Thyroid gland (tissue), 4 donors: ENCODE results near the gene RNASE8. TPM values are rescaled to one million over a fixed set of nuclear protein-coding genes. Genes with fewer than 3 reads are reported as not detected.

Experiments
- DNase-seq, 2 donors: peaks; one replicate each; pipeline ENCODE4 v3.0.0-alpha.2; 2019
- H3K27ac ChIP-seq, 3 donors: fragments of 200-600 bp; sonication (generic); 1 replicate in 2 of 3; 2 replicates in 1 of 3; pipeline ENCODE4 v1.5.1; 2016 to 2019; ENCODE audit warnings: mild to moderate bottlenecking in 1 of 3, moderate library complexity in 1 of 3
- H3K27me3 ChIP-seq: fragments of 200-600 bp; sonication (generic); one replicate; pipeline ENCODE4 v1.5.1; 2019
- H3K36me3 ChIP-seq, 2 donors: fragments of 200-600 bp; sonication (generic); one replicate each; pipeline ENCODE4 v1.5.1; 2016 to 2019
- H3K4me1 ChIP-seq, 2 donors: fragments of 200-600 bp; sonication (generic); one replicate each; pipeline ENCODE4 v1.5.1; 2017 to 2019
- H3K4me3 ChIP-seq, 3 donors: fragments of 200-600 bp; sonication (generic); replicated peaks in 1 of 3; 1 replicate in 2 of 3; 2 replicates in 1 of 3; pipeline ENCODE4 v1.5.1; 2016; ENCODE audit warnings: mild to moderate bottlenecking in 1 of 3
- H3K9me3 ChIP-seq: fragments of 200-600 bp; sonication (generic); one replicate; pipeline ENCODE4 v1.5.1; 2017
- POLR2A ChIP-seq, 2 donors: fragments of 450-650 bp; IDR thresholded peaks; one replicate each; pipeline ENCODE4 v1.6.1; 2017; ENCODE audit warnings: antibody characterized with exemption in 2 of 2, mild to moderate bottlenecking in 2 of 2, moderate library complexity in 1 of 2
- WGBS, 2 donors: methylation state at CpG; one replicate each; pipeline ENCODE4 v1.1.5; 2017; 5-methylcytosine and 5-hydroxymethylcytosine counted together
- intact Hi-C: fragments of 100-400 bp; cut with DNase I; formaldehyde crosslinking; loops from one replicate; pipeline ENCODE4 v1.15.1; 2023
- total RNA-seq, 4 donors: library from RNA; depleted of rRNA; stranded (reverse); fragments of >200 nt; gene quantifications; one replicate each; pipeline ENCODE4 v1.2.3, GENCODE V29; 2016
- TF ChIP-seq, protein P1 (sequence below), 6 experiments: fragments of 200-600 bp in 3 of 6; fragments of 450-650 bp in 3 of 6; sonication (generic) in 3 of 6; IDR thresholded peaks; one replicate each; pipeline ENCODE4 v1.5.1; 2016 to 2019; ENCODE audit warnings: antibody characterized with exemption in 6 of 6, mild to moderate bottlenecking in 2 of 6, inconsistent platforms in 1 of 6, moderate library complexity in 1 of 6

Gene RNASE8
- total RNA-seq, 4 donors from 2014 or later: not detected

DNA sequence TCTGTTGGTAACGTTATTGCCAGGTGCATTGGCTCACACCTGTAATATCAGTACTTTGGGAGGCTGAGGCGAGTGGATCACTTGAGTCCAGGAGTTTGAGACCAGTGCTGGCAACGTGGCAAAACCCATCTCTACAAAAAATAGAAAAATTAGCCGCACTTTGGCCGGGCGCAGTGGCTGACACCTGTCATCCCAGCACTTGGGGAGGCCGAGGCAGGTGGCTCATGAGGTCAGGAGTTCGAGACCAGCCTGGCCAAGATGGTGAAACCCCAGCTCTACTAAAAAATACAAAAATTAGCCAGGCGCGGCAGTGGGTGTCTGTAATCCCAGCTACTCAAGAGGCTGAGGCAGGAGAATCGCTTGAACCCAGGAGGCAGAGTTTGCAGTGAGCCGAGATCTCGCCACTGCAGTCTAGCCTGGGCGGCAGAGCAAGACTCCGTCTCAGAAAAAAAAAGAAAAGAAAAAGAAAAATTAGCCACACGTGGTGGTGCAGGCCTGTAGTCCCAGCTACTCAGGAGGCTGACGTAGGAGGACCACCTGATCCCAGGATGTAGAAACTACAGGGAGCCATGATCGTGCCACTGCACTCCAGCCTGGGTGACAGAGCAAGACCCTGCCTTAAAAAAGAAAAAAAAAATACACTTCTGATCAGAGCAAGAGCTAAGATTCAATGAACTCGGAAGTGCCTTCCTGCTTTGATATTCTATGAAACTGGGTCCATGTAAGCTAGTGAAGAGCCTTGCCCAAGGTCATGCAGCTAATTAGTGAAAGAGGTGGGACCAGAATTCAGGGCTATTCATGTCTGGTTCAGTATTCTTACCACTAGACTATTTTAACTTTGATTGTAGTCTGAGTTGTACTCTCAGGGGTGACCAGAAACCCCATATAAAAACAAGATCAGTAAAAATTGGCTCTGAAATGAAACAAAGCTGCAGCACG lies 4.2 kb upstream of the RNASE8 start:
- Histone ChIP-seq H3K27me3 (no peaks in the 10 kb centered on the region), H3K4me3 (no peak overlapping the region), H3K9me3 (no peaks in the 10 kb centered on the region), H3K4me1 (no peaks in the 10 kb centered on the region), H3K36me3 (no peaks in the 10 kb centered on the region), H3K27ac (no peak overlapping the region)
- intact Hi-C loops: no loop called here
- TF ChIP-seq, protein P1, sequence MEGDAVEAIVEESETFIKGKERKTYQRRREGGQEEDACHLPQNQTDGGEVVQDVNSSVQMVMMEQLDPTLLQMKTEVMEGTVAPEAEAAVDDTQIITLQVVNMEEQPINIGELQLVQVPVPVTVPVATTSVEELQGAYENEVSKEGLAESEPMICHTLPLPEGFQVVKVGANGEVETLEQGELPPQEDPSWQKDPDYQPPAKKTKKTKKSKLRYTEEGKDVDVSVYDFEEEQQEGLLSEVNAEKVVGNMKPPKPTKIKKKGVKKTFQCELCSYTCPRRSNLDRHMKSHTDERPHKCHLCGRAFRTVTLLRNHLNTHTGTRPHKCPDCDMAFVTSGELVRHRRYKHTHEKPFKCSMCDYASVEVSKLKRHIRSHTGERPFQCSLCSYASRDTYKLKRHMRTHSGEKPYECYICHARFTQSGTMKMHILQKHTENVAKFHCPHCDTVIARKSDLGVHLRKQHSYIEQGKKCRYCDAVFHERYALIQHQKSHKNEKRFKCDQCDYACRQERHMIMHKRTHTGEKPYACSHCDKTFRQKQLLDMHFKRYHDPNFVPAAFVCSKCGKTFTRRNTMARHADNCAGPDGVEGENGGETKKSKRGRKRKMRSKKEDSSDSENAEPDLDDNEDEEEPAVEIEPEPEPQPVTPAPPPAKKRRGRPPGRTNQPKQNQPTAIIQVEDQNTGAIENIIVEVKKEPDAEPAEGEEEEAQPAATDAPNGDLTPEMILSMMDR (IDR thresholded peaks at IDR 0.05): no peak
- TF ChIP-seq POLR2A (IDR thresholded peaks at IDR 0.05): no peak
- DNase-seq: no peak
- WGBS, 2 donors: 88 to 89% methylated on average over 20 of the region's 20 CpGs

DNA sequence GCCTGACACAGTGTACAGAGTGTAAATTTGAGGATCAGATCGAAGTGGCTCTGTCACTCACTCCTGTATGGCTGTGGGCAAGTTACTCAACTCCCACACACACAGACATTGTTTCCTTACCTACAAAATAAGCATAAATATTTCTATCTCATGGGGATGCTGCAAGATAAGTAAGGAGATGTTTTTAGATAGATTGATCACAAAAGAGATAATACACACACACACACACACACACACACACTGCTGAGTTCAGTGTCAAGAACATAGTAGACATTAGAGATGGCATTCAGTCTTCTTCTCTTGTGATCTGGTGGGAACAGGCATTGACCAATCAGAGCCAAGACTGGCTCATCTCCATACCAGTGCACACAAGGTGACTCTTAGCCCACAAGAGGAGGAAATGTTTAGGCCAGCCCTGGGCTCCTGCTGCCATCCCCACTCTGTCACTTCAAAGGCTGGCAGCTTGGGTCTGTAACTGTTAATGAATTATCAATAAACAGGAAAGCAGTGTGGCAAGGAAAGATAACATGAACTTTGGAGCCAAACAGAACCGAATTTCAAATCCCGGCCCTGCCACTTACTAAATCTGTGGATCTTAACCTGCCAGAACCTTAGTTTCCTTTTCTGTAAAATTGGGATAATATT lies 3.4 kb upstream of the RNASE8 start:
- Histone ChIP-seq H3K36me3 (no peaks in the 10 kb centered on the region), H3K4me3 (no peak overlapping the region), H3K27ac (no peak overlapping the region), H3K4me1 (no peaks in the 10 kb centered on the region), H3K9me3 (no peaks in the 10 kb centered on the region), H3K27me3 (no peaks in the 10 kb centered on the region)
- WGBS, 2 donors: 79 to 82% methylated on average over 3 of the region's 3 CpGs
- intact Hi-C loops: no loop called here
- TF ChIP-seq POLR2A (IDR thresholded peaks at IDR 0.05): no peak
- TF ChIP-seq, protein P1 (IDR thresholded peaks at IDR 0.05): no peak
- no peak for DNase-seq

DNA sequence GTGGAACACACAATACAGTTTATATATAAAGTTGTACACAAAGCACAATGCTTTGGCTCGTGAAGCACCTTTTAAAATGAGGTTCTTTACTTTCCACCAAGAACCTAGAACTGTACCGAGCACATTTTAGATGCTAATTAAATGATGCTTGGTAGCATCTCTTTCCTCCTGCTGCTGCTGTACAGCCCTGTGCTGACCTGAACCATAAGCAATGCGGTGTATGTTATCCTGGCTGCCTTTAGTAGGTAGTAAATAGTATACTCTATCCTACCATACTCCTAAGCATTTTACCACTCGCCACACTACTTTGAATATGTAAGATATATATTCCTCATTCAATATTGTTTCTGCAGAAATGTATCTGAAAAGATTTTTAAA lies 2.9 kb upstream of the RNASE8 start:
- intact Hi-C loops: no loop called here

DNA sequence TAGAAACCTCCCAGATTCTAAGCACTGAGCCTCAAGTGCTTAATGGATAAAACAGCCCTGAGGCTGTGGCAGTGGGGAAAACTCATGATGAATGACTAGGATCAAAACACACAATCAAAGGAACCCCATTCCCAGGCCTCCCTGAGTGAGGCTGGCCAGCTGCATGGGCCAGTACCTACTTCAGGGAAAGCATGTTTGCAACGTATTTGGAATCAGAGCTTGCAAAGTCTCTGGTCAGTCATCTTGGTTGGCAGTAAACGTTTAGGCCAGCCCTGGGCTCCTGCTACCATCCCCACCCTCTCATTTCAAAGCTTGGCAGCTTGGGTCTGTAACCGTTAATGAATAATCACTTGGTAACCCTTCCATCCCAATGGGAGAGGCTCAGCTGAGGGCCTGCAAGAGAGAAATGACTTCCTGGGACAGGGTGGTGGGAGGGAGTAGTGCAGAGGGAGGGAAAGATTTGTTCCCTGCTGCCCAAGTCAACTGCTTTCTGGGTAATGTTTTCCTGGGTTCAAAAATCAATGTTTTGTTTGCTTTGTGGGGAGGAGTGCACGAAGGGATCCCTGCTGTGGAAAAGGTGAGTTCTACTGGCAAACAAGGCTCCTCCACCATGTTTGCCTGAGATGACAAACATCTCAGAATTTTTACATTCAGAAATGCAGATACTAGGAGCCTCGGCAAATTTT lies 2.0 kb upstream of the RNASE8 start:
- no peaks in the 10 kb centered on the region for H3K4me1 ChIP-seq
- no peaks in the 10 kb centered on the region for H3K36me3 ChIP-seq
- intact Hi-C loops: no loop called here
- 73 to 76% methylated on average over 5 of the region's 5 CpGs for WGBS, 2 donors
- no peaks in the 10 kb centered on the region for H3K9me3 ChIP-seq
- DNase-seq: no peak
- no peak overlapping the region for H3K4me3 ChIP-seq
- H3K27me3 ChIP-seq: no peaks in the 10 kb centered on the region
- no peak overlapping the region for H3K27ac ChIP-seq
- TF ChIP-seq, protein P1 (IDR thresholded peaks at IDR 0.05): no peak
- no peak for TF ChIP-seq POLR2A (IDR thresholded peaks at IDR 0.05)

More for the DNA sequence above, 2.9 kb upstream of the RNASE8 start:
- H3K27ac ChIP-seq: no peak overlapping the region
- WGBS, 2 donors: 89 to 93% methylated on average over 4 of the region's 4 CpGs
- H3K36me3 ChIP-seq: no peaks in the 10 kb centered on the region
- H3K4me3 ChIP-seq: no peak overlapping the region
- no peaks in the 10 kb centered on the region for H3K27me3 ChIP-seq
- DNase-seq: no peak
- no peak for TF ChIP-seq POLR2A (IDR thresholded peaks at IDR 0.05)
- TF ChIP-seq, protein P1 (IDR thresholded peaks at IDR 0.05): no peak
- H3K9me3 ChIP-seq: no peaks in the 10 kb centered on the region
- H3K4me1 ChIP-seq: no peaks in the 10 kb centered on the region
